GM12878 (cell line): ENCODE results near the gene ZNF629. TPM values are rescaled to one million over a fixed set of nuclear protein-coding genes. Genes with fewer than 3 reads are reported as not detected.

ENCODE experiments used
- ATAC-seq: fragments of 200-7000 bp; cut with Tn5 transposase; 3 replicates; pipeline ENCODE4 v1.9.1; 2020; ENCODE audit warnings: mild to moderate bottlenecking, moderate library complexity
- BruUV-seq: library from RNA; stranded (reverse); fragments of 400-500 nt; replicated peaks from 2 replicates; lab custom pipeline; 2021; lab: Mats Ljungman, UMichigan
- CTCF ChIA-PET: fragments of 300-600 bp; sonication (Branson Sonifier 250); formaldehyde crosslinking; extraction: SDS; loops from one replicate; lab custom pipeline; 2021; ENCODE audit warnings: inconsistent platforms; lab: Yijun Ruan, JAX
- POLR2A ChIA-PET: fragments of 350-600 bp; formaldehyde crosslinking; extraction: SDS; loops from one replicate; lab custom pipeline; 2021; ENCODE audit warnings: inconsistent platforms; lab: Charles Lee
- RAD21 ChIA-PET: fragments of 300-600 bp; sonication (Branson Sonifier 250); formaldehyde crosslinking; loops from one replicate; lab custom pipeline; 2023; ENCODE audit warnings: antibody characterized with exemption; ENCODE audit not compliant: unreplicated experiment; lab: Charles Lee
- SMC1A ChIA-PET: fragments of 300-600 bp; sonication (Branson Sonifier 250); formaldehyde crosslinking; loops from one replicate; lab custom pipeline; 2023; ENCODE audit not compliant: unreplicated experiment, uncharacterized antibody; lab: Charles Lee
- DNase-seq: peaks from one replicate; pipeline ENCODE4 v3.0.0-alpha.2; 2011; ENCODE audit warnings: low read depth, low spot score
- FAIRE-seq: peaks from 3 replicates; lab custom pipeline; 2011; peaks lifted over from hg19 to GRCh38; lab: Jason Lieb, UNC
- H2AFZ ChIP-seq: 2 replicates; pipeline ENCODE4 v1.6.0; 2011; ENCODE audit warnings: low read depth, low read length, control low read depth; ENCODE audit not compliant: control insufficient read depth
- H3K27ac ChIP-seq: 2 replicates; pipeline ENCODE4 v1.5.1; 2011; ENCODE audit warnings: control low read depth; ENCODE audit not compliant: control insufficient read depth, insufficient read depth
- H3K27me3 ChIP-seq, 2 experiments: replicated peaks in 1 of 2; 2 replicates each; pipeline versions ENCODE4 v1.6.0 to v1.6.1; 2011; ENCODE audit warnings: low read length in 1 of 2; ENCODE audit not compliant: control insufficient read depth in 2 of 2, insufficient read depth in 2 of 2
- H3K36me3 ChIP-seq, 2 experiments: 2 replicates each; pipeline ENCODE4 v1.5.1; 2011; ENCODE audit warnings: low read length in 1 of 2; ENCODE audit not compliant: control insufficient read depth in 2 of 2, insufficient read depth in 2 of 2
- H3K4me1 ChIP-seq: 2 replicates; pipeline ENCODE4 v1.6.1; 2011; ENCODE audit warnings: mild to moderate bottlenecking, low read length, moderate library complexity, mixed read lengths; ENCODE audit not compliant: control insufficient read depth, insufficient read depth
- H3K4me2 ChIP-seq: 2 replicates; pipeline ENCODE4 v1.6.0; 2011; ENCODE audit warnings: control low read depth; ENCODE audit not compliant: control insufficient read depth, insufficient read depth
- H3K4me3 ChIP-seq: fragments of 200-600 bp; sonication (generic); 2 replicates; pipeline ENCODE4 v1.5.1; 2016
- H3K79me2 ChIP-seq: 2 replicates; pipeline ENCODE4 v1.6.0; 2011; ENCODE audit warnings: low read length; ENCODE audit not compliant: control insufficient read depth, insufficient read depth
- H3K9ac ChIP-seq: 2 replicates; pipeline ENCODE4 v1.8.0; 2011; ENCODE audit warnings: low read length, control low read depth, mixed read lengths; ENCODE audit not compliant: control insufficient read depth, insufficient read depth
- H3K9me3 ChIP-seq: replicated peaks from 3 replicates; pipeline ENCODE4 v1.5.1; 2011; ENCODE audit warnings: mild to moderate bottlenecking, low read length; ENCODE audit not compliant: control insufficient read depth, insufficient read depth
- H4K20me1 ChIP-seq: 2 replicates; pipeline ENCODE4 v1.6.0; 2011; ENCODE audit not compliant: control insufficient read depth, insufficient read depth
- EED ChIP-seq: sonication (generic); IDR thresholded peaks from 2 replicates; pipeline ENCODE4 v1.6.1; 2016; ENCODE audit warnings: antibody characterized with exemption, low read depth
- ESRRA ChIP-seq: IDR thresholded peaks from 2 replicates; pipeline ENCODE4 v1.6.1; 2012; ENCODE audit warnings: mild to moderate bottlenecking, low read length, improper control_type of control experiment
- FOS ChIP-seq: IDR thresholded peaks from 3 replicates; pipeline ENCODE4 v1.6.1; 2011; ENCODE audit warnings: borderline replicate concordance; ENCODE audit not compliant: insufficient read length; ENCODE audit errors: extremely low read depth
- HDGF ChIP-seq: fragments of 450-650 bp; IDR thresholded peaks from 2 replicates; pipeline ENCODE4 v1.6.1; 2016; ENCODE audit warnings: antibody characterized with exemption
- JUND ChIP-seq: IDR thresholded peaks from 2 replicates; pipeline ENCODE4 v1.6.1; 2012; ENCODE audit warnings: low read depth, mild to moderate bottlenecking, low read length, improper control_type of control experiment, moderate library complexity
- LARP7 ChIP-seq: fragments of 450-650 bp; IDR thresholded peaks from 2 replicates; pipeline ENCODE4 v1.6.1; 2017; ENCODE audit warnings: mild to moderate bottlenecking
- MAX ChIP-seq: IDR thresholded peaks from 2 replicates; pipeline ENCODE4 v1.6.1; 2012; ENCODE audit warnings: low read depth, low read length, improper control_type of control experiment
- MTA2 ChIP-seq: fragments of 450-650 bp; IDR thresholded peaks from 2 replicates; pipeline ENCODE4 v1.6.1; 2016; ENCODE audit warnings: low read depth, mild to moderate bottlenecking, moderate library complexity
- NRF1 ChIP-seq: conservative IDR thresholded peaks from 2 replicates; pipeline ENCODE4 v1.6.1; 2011; ENCODE audit warnings: mild to moderate bottlenecking, low read depth, low read length, improper control_type of control experiment
- RAD21 ChIP-seq: IDR thresholded peaks from 2 replicates; pipeline ENCODE4 v1.6.1; 2011; ENCODE audit warnings: mild to moderate bottlenecking, low read depth, low read length, moderate library complexity; ENCODE audit not compliant: insufficient read depth
- RBBP5 ChIP-seq: fragments of 200-600 bp; sonication (generic); conservative IDR thresholded peaks from 2 replicates; pipeline ENCODE4 v1.6.1; 2016
- RCOR1 ChIP-seq: conservative IDR thresholded peaks from 2 replicates; pipeline ENCODE4 v1.6.1; 2012; ENCODE audit warnings: low read depth, low read length, improper control_type of control experiment
- SRF ChIP-seq, 2 experiments: IDR thresholded peaks; 2 replicates each; pipeline ENCODE4 v1.6.1; 2011; ENCODE audit warnings: low read depth in 2 of 2, low read length in 2 of 2, mild to moderate bottlenecking in 1 of 2, moderate library complexity in 1 of 2
- TCF3 ChIP-seq: IDR thresholded peaks from 2 replicates; pipeline ENCODE4 v1.6.1; 2012; ENCODE audit warnings: low read depth, mild to moderate bottlenecking, low read length, borderline replicate concordance; ENCODE audit not compliant: insufficient read depth
- YY1 ChIP-seq: IDR thresholded peaks from 2 replicates; pipeline ENCODE4 v1.6.1; 2011; ENCODE audit warnings: low read depth, mild to moderate bottlenecking, low read length
- ZSCAN29 ChIP-seq: fragments of 450-650 bp; IDR thresholded peaks from 2 replicates; pipeline ENCODE4 v1.6.1; 2017; ENCODE audit warnings: mild to moderate bottlenecking, moderate library complexity
- WGBS: methylation state at CpG from one replicate; pipeline ENCODE4 v1.1.6; 2016; ENCODE audit warnings: low lambda C conversion rate; ENCODE audit not compliant: insufficient replicate concordance, insufficient coverage; ENCODE audit errors: missing lambda C conversion rate; 5-methylcytosine and 5-hydroxymethylcytosine counted together
- in situ Hi-C: fragments of 300-500 bp; cut with MboI; formaldehyde crosslinking; loops from 9 replicates; pipeline ENCODE4 v1.14.3; 2018; ENCODE audit warnings: mixed read lengths
- intact Hi-C: fragments of 100-400 bp; cut with micrococcal nuclease; formaldehyde crosslinking; loops from one replicate; pipeline ENCODE4 v1.14.2; 2022; ENCODE audit not compliant: unreplicated experiment
- polyA plus RNA-seq, 11 experiments: library from polyadenylated mRNA; depleted of rRNA in 4 of 11; unstranded in 6 of 11; stranded (reverse) in 5 of 11; fragments of >200 nt; fragmentation: Nextera tagmentation in 4 of 11; fragmentation: Illumina TruSeq in 1 of 11; extraction: Ambion mirVana in 4 of 11; extraction: Trizol in 1 of 11; gene quantifications; 1 replicate in 1 of 11; 2 replicates in 10 of 11; pipeline versions ENCODE4 v1.2.1 to v1.2.3, GENCODE V29; 2011 to 2016; ENCODE audit warnings: inconsistent platforms in 2 of 11, missing spikeins in 2 of 11, low read depth in 1 of 11
- total RNA-seq, 4 experiments: library from RNA; depleted of rRNA in 3 of 4; stranded (reverse); fragments of >200 nt in 3 of 4; fragmentation: Illumina TruSeq in 1 of 4; extraction: Trizol in 1 of 4; gene quantifications; 2 replicates each; pipeline versions ENCODE4 v1.2.1 to v1.2.3, GENCODE V29; 2013 to 2021

ZNF629 gene
- total and polyA plus RNA-seq, 10 of the 15 experiments (the other 5 are each of a cell fraction or from before 2014, with no cell fraction given): 0.02 to 0.69 (median 0.40) TPM

GRCh38 chr16:30820952-30821421 is 34.0 kb upstream of the ZNF629 start:
- no peak for FAIRE-seq
- CTCF ChIA-PET: no interaction called here
- H3K4me1 ChIP-seq: no peaks in the 10 kb centered on the region
- 65% methylated on average over 34 of the region's 34 CpGs for WGBS
- no peak for ATAC-seq
- in situ Hi-C loops (no loop called here), intact Hi-C loops (no loop called here)
- H3K27ac ChIP-seq: no peak overlapping the region
- no peak overlapping the region for H3K4me3 ChIP-seq
- H3K4me2 ChIP-seq: no peak overlapping the region
- H3K79me2 ChIP-seq: no peaks in the 10 kb centered on the region
- no peaks in the 10 kb centered on the region for H3K36me3 ChIP-seq
- no peaks in the 10 kb centered on the region for H4K20me1 ChIP-seq
- no peak overlapping the region for H2AFZ ChIP-seq
- no TSS peak for BruUV-seq
- SMC1A ChIA-PET: no interaction called here
- POLR2A ChIA-PET: interaction anchor here (0.6 kb wide), 1 partner anchor 241 kb away, joined by 5 read pairs; no protein-coding TSS in a partner anchor
- RAD21 ChIA-PET: no interaction called here
- no peaks in the 10 kb centered on the region for H3K9me3 ChIP-seq
- TF ChIP-seq HDGF (no peak), RCOR1 (no peak), FOS (no peak), ESRRA (no peak), MTA2 (no peak), RBBP5 (no peak), RAD21 (no peak), EED (no peak), YY1 (no peak), SRF (IDR thresholded peaks at IDR 0.05; ENCODE audit: low read depth in 2 of 2, low read length in 2 of 2) (no peak), LARP7 (no peak), TCF3 (no peak), JUND (no peak), ZSCAN29 (no peak), NRF1 (no peak), MAX (no peak)
- no peaks in the 10 kb centered on the region for H3K27me3 ChIP-seq
- DNase-seq: no peak
- H3K9ac ChIP-seq: no peak overlapping the region
